ENCODE measurements around the gene NR1I2.

Gene NR1I2

DNA sequence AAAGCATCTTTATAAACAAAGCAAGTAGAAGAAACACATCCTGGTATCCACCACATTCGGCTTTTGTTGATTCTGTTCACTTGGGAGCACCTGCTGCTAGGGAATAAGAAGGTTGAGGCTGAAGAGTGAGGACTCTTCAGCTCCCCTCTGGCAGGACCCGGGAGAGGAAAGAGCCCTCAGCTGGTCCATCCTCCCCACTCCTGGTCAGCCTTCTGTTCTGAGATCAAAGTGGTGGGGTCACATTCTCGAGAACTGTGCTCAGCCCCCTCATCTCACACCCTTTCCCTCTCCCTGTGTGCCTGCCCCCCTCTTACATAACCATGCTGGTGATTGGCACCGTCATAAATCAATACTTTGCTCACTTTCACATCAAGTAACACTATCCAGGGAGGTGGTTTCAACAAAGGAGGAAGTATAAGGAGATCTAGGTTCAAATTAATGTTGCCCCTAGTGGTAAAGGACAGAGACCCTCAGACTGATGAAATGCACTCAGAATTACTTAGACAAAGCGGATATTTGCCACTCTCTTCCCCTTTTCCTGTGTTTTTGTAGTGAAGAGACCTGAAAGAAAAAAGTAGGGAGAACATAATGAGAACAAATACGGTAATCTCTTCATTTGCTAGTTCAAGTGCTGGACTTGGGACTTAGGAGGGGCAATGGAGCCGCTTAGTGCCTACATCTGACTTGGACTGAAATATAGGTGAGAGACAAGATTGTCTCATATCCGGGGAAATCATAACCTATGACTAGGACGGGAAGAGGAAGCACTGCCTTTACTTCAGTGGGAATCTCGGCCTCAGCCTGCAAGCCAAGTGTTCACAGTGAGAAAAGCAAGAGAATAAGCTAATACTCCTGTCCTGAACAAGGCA, at the start of gene NR1I2:
Gene NR1I2, plus strand, starts transcription at position 772 of the 869 bp plus-strand sequence.
- DNase-seq (ENCODE audit: low spot score), result no peak

DNA sequence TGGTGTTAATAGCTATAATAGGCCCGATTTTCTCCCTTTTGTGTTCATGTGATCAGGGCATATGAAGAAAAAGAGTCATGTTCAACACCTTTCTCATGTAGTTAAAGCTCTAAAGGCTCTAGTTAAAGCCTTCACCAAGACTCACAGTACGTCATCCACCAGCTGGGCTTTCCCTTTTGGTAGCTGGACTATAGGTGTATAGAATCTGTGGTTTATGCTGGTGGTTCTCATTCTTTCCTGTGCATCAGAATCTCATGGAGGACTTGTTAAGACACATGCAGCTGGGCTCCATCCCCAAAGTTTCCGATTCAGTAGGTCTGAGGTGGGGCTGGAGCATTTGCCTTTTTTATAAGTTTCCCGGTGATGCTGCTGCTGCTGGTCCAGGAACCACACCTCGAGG, 48.1 kb upstream of the NR1I2 start:
- DNase-seq (ENCODE audit: low spot score), result no peak

DNA sequence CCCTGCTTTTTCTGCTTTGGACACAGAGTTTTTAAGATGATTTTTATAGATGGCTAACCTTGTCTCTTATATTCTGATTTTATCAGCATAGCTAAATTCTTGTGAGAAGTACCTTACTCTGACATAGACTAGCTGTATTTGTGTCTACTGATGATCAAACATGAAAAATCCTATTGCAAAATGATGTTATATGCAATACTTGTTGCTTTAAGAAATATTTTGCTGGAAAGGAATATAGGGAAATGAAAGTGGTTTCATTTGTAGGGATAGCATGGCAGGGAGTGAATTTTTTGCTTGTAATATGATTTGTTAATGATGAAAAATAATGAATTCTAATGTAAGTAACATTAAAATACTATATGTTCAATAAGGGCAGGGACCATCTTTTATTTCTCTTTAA, 43.2 kb upstream of the NR1I2 start:
- DNase-seq (ENCODE audit: low spot score), result no peak

DNA sequence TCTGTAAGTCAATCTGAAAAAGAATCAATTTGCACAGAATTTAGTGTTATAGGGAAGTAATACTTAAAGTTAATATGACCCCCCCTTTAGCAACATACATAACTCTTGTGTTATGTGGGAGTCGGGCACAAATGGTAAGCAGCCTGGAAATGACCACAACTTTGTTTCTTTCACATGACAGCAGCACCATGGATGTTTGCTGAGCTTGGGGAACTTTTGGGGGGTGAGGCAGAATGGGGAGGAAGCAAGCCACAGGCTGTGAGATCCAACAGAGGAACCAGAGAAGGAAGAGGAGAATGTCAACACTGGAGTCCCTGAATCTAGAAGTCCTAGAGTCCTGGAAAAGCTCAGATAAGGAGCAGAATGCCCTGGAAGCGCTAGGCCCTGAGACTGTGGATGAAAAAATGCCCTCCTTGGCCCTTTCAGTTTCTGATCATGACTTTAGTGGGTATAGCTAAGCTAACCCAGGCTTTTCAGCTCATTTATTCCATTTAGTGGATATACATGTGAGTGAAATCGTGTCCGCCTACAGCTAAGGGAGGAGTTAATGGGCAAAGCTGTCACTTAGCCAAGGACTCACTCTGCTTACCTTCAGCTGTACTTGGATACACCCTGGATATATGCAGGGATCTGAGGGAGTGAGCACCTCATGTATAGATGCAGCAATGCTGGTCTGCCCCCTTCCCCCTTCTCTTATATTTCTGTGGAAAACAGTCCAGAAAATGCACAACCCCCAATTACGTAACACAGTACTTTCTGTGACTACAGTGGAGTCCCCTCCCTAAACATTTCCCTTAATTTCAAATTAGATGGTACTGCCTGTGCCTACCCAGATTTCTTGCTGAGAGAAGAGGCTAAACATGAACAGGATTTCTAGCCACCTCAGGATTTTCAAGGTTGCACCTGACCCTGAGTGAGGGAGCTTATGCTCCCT, 40.0 kb upstream of the NR1I2 start:
- DNase-seq (ENCODE audit: low spot score), result no peak

DNA sequence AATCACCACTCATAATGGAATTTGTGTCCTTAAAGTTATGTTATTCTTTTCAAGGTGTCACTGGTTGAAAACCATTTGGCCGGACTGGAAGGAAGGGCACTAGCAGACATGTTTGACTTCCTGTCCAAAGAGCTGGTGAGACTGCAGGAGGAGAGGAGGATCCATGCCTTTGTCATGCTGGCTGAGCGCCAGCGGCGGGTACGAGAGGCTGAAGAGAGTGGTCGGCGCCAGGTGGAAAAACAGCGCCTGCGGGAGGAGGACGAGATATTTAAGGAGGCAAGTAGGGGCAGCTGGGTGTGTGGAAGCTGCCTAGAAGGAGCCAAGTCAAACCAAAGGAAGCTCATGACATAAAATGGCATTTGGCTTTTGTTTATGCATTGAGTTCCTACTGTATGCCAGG, 38.0 kb upstream of the NR1I2 start:
- DNase-seq (ENCODE audit: low spot score), result no peak

DNA sequence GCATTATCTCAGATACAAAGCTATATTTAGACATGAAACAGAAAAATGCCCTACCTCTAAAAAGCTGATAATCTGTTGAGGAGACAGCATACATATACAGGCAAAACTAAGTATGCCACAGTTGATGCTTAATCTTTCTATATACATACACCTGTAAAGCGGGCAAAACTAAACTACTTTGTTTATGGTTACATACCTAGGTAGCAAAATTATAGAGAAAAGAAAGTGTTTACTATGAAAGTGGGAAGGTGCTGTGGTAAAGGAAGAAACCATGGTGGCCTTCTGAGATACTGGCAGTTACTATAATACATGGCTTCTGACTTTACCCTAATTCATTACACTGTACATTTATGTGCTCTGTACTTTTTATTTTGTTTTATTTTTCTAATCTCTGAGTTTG, 36.0 kb upstream of the NR1I2 start:
- DNase-seq (ENCODE audit: low spot score), result no peak

DNA sequence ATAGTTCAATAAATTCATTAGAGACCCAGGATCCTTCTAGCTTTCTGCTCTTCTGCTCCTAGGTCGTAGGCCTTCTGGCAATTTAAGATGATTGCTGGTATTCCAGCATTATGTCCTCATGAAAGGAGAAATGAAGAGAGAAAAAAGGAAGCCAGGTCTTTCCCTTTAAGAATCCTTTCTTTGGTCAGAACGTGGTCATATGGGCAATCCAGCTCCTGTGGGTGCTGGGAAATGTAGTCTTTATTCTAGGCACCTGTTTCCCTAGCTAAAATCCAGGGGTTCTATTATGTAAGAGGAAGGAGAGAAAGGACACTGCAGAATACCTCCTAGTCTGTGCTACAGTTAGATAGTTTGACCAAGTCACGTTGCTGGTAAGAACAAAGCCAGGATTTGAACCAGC, 35.5 kb upstream of the NR1I2 start:
- no peak for DNase-seq (ENCODE audit: low spot score)

DNA sequence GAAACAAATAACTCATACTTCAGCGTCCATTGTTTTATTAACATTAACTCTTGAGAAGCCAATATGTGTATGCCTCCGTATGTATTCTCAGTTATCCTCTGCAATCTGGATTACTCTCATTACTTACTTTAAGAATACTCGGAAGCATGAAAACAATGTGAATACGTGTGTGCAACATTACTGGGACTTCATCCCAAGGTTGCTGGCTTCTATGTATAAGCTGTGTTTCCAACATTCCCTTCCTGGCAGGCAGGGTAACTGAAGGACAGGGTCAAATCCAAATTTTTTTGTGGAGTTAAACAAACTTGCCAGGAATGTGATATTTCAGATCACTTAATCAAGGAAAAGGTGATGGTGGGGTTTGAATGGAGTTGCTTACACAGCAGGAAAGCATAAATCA, 34.5 kb upstream of the NR1I2 start:
- DNase-seq (ENCODE audit: low spot score), result no peak

DNA sequence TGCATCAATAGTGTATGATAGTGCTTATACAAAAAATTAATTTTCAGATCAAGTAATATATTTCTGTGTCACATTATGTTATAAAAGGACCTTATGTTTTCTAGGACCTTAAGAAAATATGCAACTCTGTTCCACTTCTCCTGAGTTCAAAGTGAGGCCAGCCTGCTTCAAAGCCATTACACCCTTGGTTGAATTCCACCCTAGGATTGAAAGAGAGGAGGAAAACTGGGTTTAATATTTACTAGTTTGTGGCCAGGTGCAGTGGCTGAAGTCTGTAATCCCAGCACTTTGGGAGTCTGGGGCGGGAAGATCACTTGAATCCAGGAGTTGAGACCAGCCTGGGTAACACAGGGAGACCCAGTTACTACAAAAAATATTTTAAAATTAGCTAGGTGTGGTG, 32.9 kb upstream of the NR1I2 start:
- DNase-seq (ENCODE audit: low spot score), result no peak

DNA sequence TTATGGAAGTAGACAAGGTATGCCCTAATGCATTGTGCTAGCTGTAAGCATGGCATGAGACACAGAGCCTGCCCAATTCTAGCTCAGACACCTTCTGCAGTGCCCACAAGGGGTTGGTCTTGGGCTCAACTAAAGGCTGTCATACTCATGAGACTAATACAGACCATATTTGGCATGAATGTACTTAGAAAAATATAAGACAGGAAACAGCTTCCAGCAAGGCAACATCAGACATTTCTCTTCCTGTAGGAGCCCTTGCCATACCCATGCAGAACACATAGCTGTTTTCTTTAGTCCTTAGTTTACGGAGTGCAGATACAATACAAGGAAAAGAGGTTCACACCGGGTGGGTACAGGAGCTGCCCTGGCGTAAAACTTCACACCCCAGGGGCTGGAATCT, 30.5 kb upstream of the NR1I2 start:
- DNase-seq (ENCODE audit: low spot score), result no peak

DNA sequence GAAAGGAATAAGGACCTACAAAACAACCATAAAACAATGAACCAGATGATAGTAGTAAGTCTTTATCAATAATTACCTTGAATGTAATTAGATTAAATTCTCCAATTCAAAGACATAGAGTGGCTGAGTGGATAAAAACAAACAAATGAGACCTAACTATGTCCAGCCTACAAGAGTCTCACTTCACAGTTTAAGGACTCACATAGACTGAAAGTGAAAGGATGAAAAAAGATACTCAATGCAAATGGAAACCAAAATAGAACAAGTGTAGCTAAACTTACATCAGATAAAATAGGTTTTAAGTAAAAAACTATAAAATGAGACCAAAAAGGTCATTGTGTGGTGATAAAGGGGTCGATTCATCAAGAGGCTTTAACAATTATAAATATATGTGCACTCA, 21.9 kb upstream of the NR1I2 start:
- DNase-seq (ENCODE audit: low spot score), result no peak

DNA sequence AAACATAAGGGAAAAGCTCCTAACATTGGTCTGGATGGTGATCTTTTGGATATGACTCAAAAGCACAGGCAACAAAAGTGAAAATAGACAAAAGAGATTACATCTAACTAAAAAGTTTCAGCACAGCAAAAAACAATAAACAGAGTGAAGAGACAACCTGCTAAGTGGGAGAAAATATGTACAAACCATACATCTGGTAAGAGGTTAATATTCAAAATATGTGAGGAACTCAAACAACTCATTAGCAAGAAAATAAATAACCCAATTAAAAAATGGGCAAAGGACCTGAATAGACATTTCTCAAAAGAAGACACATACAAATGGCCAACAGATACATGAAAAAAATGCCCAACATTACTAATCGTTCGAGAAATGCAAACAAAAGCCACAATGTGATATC, 19.0 kb upstream of the NR1I2 start:
- no peak for DNase-seq (ENCODE audit: low spot score)

DNA sequence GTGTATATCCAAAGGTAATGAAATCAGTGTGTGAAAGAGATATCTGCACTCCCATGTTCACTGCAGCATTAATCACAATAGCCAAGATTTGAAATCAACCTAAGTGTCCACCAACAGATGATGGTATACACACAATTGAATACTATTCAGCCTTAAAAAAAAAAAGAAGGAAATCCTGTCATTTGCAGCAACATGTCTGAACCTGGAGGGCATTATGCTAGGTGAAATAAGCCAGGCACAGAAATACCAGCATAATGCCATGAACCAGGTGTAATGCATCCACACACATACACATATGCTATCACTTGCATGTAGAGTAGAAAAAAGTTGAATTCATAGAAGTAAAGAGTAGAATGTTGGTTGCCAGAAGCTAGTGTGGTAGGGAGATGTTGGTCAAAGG, 18.4 kb upstream of the NR1I2 start:
- DNase-seq (ENCODE audit: low spot score), result no peak

DNA sequence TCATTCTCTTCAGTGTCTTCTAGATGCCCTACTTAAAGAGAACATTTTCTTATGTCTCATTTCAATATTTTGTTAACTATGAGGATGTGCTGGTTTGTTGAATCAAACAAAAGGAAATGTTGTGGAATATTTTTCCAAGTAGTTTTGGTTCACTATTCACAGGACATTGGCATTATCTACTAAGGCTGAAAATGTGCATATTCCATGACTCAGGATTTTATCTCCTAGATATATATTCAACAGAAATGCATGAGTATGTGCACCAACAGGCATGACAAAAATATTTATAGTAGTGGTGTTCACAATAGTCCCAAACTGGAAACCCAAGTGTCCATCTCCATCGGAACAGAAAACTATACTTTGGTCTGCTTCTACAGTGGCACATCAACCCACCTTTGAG, 16.7 kb upstream of the NR1I2 start:
- no peak for DNase-seq (ENCODE audit: low spot score)

DNA sequence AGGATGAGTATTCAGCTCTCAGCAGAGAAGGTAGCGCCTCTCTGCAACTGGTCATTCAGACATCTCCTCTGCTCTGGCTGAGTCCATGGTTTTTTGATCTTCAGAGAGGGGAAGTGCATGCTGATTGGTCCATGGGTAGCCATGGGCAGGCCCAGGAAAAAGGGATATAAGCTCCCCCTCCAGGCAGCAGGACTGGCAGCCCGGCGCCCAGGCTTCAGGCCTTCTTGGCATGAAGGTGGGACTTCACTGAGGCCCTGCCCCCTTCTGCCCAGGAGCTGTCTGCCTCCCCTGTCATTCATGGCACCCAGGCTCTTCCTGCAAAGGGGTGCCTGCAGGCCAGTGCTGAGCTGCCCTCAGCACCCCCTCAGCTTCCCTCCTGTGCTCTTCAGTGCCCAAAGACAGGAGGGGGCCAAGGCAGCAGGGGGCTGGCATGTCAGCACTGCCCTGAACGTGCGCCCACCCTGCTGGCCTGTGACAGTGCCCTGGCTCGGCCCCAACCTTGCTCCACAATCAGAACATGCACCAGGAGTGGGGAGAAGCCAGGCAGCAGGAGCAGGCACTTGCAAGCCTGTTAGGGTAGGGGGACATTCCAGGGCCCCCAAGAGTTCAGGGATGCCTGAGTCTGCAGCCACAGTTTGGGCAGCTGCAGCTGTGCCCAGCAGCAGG, 13.8 kb upstream of the NR1I2 start:
- DNase-seq (ENCODE audit: low spot score), result no peak

DNA sequence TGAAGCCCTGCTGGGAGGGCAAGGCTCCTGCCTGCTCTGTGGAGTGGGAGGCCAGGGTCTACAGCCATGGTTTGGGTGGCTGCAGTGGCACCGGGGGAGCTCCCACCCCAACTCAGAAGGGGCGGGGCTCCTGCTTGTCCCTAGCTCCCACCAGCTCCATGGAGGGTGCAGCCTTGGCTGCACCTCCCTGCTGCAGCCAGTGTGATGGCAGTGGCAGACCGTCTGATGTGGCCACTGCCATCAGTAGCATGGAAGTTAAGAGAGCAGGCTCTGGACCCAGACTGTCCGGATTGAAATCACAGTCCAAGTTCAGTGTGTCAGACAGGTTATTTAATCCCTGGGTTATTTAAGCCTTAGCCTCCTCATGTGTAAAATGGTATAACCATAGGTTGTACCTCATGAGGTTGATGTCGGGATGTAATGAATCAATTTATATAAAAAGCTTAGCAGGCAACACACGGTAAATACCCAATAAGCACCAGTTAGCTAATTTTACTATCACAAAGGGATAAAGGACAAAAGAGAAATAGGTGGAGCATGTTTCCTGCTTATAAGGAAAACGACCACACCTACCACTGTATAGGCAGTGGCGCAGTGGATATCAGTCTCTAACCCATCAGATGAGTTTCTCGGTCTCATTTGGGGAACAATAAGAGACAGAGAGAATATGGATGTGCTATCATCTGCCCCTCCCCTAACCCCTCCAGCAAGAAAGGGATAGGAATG, 13.1 kb upstream of the NR1I2 start:
- no peak for DNase-seq (ENCODE audit: low spot score)

DNA sequence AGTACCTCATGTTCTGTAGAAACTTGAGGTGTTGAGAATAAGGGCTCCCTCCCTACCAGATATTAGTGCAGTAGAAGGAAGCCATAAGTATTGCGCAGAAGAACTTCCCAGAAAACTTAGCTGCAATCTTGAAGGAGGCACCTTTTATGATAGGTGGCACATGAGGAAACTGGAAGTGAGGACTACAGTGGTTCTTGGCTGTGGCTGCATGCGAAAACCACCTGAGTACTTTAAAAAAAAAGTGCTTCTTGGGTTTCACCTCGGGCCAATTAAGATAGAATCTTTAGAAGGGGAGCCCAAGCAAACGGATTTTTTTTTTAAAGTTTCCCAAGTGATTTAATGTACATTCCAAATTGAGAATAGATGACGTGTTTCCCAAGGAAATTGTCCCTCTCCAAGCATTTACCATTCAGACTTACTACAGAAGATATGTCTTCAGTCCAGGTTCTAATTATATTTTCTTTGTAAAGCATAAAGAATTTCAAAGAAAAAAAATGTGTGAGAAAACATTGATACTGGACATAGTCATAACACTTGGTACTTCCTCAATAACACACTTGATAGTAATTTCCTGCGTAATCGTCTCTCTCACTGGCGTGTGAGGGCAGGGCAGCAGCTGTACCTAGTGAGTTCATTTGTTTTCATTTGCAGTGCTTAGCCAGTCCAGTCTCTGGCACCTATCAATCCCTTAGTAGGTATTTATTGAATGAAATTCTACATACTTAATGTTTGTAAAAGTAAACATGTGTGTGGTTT, 12.3 kb upstream of the NR1I2 start:
- no peak for DNase-seq (ENCODE audit: low spot score)

DNA sequence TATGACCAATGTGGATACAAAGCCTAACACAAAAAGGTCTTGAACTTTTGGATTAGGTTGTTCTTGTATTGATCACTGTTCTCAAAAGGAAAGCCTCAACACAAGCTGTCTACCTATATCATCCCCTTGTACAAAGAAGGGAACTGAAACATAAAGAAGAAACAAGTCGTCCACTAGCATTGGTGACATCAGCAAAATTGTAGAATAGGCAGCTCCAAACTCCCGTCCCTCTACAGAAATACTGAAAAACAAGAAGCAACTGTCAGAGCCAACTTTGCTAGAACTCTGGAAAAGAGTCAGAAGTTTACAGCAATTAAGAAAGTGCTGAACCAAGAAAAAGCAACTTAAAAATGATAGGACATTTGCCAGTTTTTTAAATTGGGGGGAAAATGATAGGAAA, 7.5 kb upstream of the NR1I2 start:
- no peak for DNase-seq (ENCODE audit: low spot score)

DNA sequence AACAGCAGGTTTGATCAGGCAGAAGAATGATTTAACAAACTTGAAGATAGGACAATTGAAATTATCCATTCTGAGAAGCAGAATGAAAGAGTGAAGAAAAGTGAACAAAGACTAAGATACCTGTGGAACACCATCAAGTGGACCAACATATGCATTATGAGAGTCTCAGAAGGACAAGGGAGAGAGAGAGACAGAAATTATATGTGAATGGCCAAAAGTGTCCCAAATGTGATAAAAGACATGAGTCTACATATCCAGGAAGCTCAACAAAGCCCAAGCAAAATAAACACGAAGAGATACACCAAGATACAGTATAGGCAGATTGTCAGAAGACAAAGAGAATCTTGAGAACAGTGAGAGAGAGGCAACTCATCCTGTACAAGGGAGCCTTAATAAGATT, 5.6 kb upstream of the NR1I2 start:
- DNase-seq (ENCODE audit: low spot score), result no peak

DNA sequence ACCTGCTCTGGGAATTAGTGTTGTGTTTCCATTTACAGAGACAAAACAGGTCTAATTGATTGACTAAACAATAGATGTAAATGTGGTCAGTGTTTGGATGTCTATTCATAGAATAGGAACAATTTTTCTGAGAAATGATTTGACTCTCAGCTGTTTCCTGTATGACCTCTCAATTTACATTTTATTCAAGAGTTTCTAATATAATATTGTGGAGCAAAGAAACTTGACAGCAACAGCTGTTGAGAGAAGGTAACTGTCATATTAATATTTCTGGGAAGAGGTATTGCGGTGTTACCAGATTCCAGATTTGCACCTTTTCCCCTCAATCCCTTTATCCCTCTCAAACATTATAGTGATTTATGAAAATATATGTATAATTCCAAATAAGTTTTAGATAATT, 3.7 kb upstream of the NR1I2 start:
- no peak for DNase-seq (ENCODE audit: low spot score)

DNA sequence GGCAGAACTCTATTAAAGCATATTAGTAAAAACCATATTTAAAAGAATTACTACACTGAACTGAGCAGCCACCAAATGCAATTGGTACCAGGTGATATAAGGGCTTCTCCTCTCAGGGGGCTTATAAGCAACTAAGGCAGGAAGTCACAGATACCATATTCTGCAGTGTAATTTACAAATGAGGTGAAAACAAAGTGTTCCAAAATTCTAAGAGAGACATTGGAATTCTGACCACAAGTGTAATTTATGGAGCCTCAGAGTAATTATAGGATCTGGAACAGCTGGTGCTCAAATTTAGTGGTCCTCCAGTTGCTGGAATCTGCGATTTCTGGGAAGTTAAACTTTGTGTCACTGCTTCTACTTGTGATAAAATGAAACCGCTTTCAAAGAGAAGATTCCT, 3.1 kb upstream of the NR1I2 start:
- no peak for DNase-seq (ENCODE audit: low spot score)
